Testis (tissue), 2 donors: Measurements from ENCODE around the gene ASTE1.
A peak's percentile ranks its signal among the peaks of the same experiment; 100 is the strongest.

Experiments
- POLR2A ChIP-seq: fragments of 450-650 bp; IDR thresholded peaks from one replicate; pipeline ENCODE4 v1.6.1; 2017; ENCODE audit warnings: antibody characterized with exemption, mild to moderate bottlenecking, moderate library complexity
- TF ChIP-seq, protein P1 (sequence below), 3 experiments: fragments of 450-650 bp in 2 of 3; fragments of 200-600 bp in 1 of 3; sonication (generic) in 1 of 3; IDR thresholded peaks; one replicate each; pipeline ENCODE4 v1.5.1; 2016 to 2019; ENCODE audit warnings: antibody characterized with exemption in 3 of 3, mild to moderate bottlenecking in 2 of 3, moderate library complexity in 1 of 3

DNA sequence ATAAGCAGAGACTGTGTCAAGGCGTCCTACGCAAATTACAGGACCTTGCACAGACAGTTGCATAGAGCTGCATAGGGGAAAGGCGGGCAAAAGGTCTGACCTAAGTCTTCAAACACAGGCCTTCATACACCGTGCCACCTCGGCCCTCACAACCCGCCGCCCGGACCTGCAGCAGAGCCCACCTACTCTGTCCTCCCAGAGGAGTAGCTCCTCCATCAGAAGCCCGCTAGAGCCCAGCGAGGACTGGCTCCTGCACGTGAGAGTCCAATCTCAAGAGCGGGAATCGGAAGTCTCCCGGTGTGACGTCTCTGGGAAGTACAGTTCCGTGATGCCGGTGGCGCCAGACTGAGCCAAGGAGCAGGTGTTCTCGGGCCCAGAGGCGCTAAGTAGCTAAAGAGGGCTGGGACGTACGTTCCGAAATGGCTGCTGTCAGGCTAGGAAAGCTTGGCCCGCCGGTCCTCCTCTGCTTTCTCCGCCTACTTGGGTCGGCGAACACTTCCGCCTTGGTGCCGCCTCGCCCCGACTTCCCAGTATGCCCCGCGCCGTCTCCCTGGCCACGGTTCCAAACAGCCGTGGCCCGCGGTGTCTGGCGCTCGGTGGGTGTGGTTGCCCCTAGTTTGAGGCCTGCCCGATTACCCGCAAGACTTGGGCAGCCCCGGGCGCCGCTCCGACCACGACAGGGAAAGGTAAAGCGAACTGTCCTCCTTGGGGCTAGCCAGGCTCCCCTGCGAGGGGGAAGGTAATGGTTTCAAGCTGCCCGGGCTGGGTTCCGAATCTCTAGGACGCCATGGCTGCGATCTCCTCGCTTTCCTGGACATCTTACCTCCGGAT lies at the start of gene ASTE1, which contains the start of gene NEK11:
- TF ChIP-seq, protein P1, sequence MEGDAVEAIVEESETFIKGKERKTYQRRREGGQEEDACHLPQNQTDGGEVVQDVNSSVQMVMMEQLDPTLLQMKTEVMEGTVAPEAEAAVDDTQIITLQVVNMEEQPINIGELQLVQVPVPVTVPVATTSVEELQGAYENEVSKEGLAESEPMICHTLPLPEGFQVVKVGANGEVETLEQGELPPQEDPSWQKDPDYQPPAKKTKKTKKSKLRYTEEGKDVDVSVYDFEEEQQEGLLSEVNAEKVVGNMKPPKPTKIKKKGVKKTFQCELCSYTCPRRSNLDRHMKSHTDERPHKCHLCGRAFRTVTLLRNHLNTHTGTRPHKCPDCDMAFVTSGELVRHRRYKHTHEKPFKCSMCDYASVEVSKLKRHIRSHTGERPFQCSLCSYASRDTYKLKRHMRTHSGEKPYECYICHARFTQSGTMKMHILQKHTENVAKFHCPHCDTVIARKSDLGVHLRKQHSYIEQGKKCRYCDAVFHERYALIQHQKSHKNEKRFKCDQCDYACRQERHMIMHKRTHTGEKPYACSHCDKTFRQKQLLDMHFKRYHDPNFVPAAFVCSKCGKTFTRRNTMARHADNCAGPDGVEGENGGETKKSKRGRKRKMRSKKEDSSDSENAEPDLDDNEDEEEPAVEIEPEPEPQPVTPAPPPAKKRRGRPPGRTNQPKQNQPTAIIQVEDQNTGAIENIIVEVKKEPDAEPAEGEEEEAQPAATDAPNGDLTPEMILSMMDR (IDR thresholded peaks at IDR 0.05), result peak in 1 of 3 experiments; percentile 2
- peak; percentile 28 for TF ChIP-seq POLR2A
